CD14-positive monocyte (primary cell): ENCODE measurements around the gene APOB. TPM values are rescaled to one million over a fixed set of nuclear protein-coding genes. Genes with fewer than 3 reads are reported as not detected.

Source experiments
- DNase-seq, 3 donors: peaks; one replicate each; pipeline ENCODE4 v3.0.0-alpha.2; 2011 to 2022
- H2AFZ ChIP-seq: 2 replicates; pipeline ENCODE4 v1.6.0; 2012; ENCODE audit warnings: mild to moderate bottlenecking, low read depth, low read length, inconsistent platforms; ENCODE audit not compliant: insufficient read depth, poor library complexity, severe bottlenecking
- H3K27ac ChIP-seq, 2 donors: 1 replicate in 1 of 2; 2 replicates in 1 of 2; pipeline ENCODE4 v1.5.1; 2012 to 2013; ENCODE audit warnings: low read length in 2 of 2, control low read depth in 1 of 2, inconsistent platforms in 1 of 2, low read depth in 1 of 2, mild to moderate bottlenecking in 1 of 2
- H3K27me3 ChIP-seq, 2 donors: one replicate each; pipeline versions ENCODE4 v1.6.0 to v1.6.1; 2011 to 2013; ENCODE audit warnings: low read length in 2 of 2; ENCODE audit not compliant: control insufficient read depth in 2 of 2, insufficient read depth in 2 of 2
- H3K36me3 ChIP-seq, 2 donors: replicated peaks in 1 of 2; 1 replicate in 1 of 2; 2 replicates in 1 of 2; pipeline versions ENCODE4 v1.5.1 to v1.6.1; 2012 to 2013; ENCODE audit warnings: low read length in 2 of 2, control low read depth in 1 of 2, inconsistent platforms in 1 of 2, mild to moderate bottlenecking in 1 of 2; ENCODE audit not compliant: insufficient read depth in 2 of 2, control insufficient read depth in 1 of 2
- H3K4me1 ChIP-seq, 2 donors: 1 replicate in 1 of 2; 2 replicates in 1 of 2; pipeline versions ENCODE4 v1.5.1 to v1.6.1; 2012 to 2013; ENCODE audit warnings: low read length in 2 of 2, control low read depth in 1 of 2, inconsistent platforms in 1 of 2, mild to moderate bottlenecking in 1 of 2, moderate library complexity in 1 of 2; ENCODE audit not compliant: insufficient read depth in 2 of 2, control insufficient read depth in 1 of 2
- H3K4me2 ChIP-seq: replicated peaks from 2 replicates; pipeline ENCODE3; 2012; ENCODE audit warnings: low read length, moderate library complexity, mild to moderate bottlenecking; ENCODE audit not compliant: poor library complexity, severe bottlenecking; ENCODE audit errors: extremely low read depth
- H3K4me3 ChIP-seq, 3 experiments: fragments of 200-600 bp in 1 of 3; sonication (generic) in 1 of 3; replicated peaks in 1 of 3; 1 replicate in 2 of 3; 2 replicates in 1 of 3; pipeline ENCODE4 v1.5.1; 2011 to 2013; ENCODE audit warnings: low read length in 3 of 3, mild to moderate bottlenecking in 3 of 3, control low read depth in 2 of 3, low read depth in 2 of 3, inconsistent platforms in 1 of 3, moderate library complexity in 1 of 3
- H3K79me2 ChIP-seq: 2 replicates; pipeline ENCODE4 v1.6.0; 2012; ENCODE audit warnings: mild to moderate bottlenecking, control low read depth, inconsistent platforms, low read length, moderate library complexity; ENCODE audit not compliant: insufficient read depth
- H3K9ac ChIP-seq: 2 replicates; pipeline ENCODE4 v1.6.0; 2017; ENCODE audit warnings: low read length, mild to moderate bottlenecking; ENCODE audit not compliant: insufficient read depth, poor library complexity, severe bottlenecking
- H3K9me3 ChIP-seq, 2 donors: replicated peaks in 1 of 2; 1 replicate in 1 of 2; 2 replicates in 1 of 2; pipeline versions ENCODE4 v1.5.1 to v1.6.1; 2012 to 2013; ENCODE audit warnings: low read length in 2 of 2, control low read depth in 1 of 2; ENCODE audit not compliant: control insufficient read depth in 1 of 2, insufficient read depth in 1 of 2
- H4K20me1 ChIP-seq: 2 replicates; pipeline ENCODE4 v1.6.0; 2012; ENCODE audit warnings: mild to moderate bottlenecking, low read length, control low read depth, moderate library complexity; ENCODE audit not compliant: insufficient read depth
- H3K27ac Mint-ChIP-seq, 7 donors: one replicate each; pipeline ENCODE4 v1.8.0; 2020; ENCODE audit warnings: mild to moderate bottlenecking in 7 of 7, mixed read lengths in 7 of 7, moderate library complexity in 6 of 7, inconsistent platforms in 2 of 7
- H3K27me3 Mint-ChIP-seq, 3 donors: one replicate each; pipeline ENCODE4 v1.8.0; 2021 to 2022; ENCODE audit warnings: low read depth in 3 of 3, mild to moderate bottlenecking in 3 of 3, mixed read lengths in 3 of 3, moderate library complexity in 3 of 3, inconsistent platforms in 1 of 3
- H3K36me3 Mint-ChIP-seq, 2 donors: one replicate each; pipeline ENCODE4 v1.8.0; 2020; ENCODE audit warnings: mixed read lengths in 2 of 2, inconsistent platforms in 1 of 2, mild to moderate bottlenecking in 1 of 2
- H3K4me1 Mint-ChIP-seq: one replicate; pipeline ENCODE4 v1.8.0; 2020; ENCODE audit warnings: mild to moderate bottlenecking, mixed read lengths
- H3K4me3 Mint-ChIP-seq, 2 donors: one replicate each; pipeline ENCODE4 v1.8.0; 2020; ENCODE audit warnings: mild to moderate bottlenecking in 2 of 2, mixed read lengths in 2 of 2, moderate library complexity in 1 of 2
- H3K9me3 Mint-ChIP-seq, 7 donors: one replicate each; pipeline ENCODE4 v1.8.0; 2020 to 2022; ENCODE audit warnings: mixed read lengths in 7 of 7, mild to moderate bottlenecking in 6 of 7, moderate library complexity in 6 of 7, inconsistent platforms in 2 of 7
- CTCF ChIP-seq: fragments of 200-600 bp; IDR thresholded peaks from one replicate; pipeline ENCODE4 v1.8.0; 2022; ENCODE audit warnings: antibody characterized with exemption, mild to moderate bottlenecking
- WGBS: methylation state at CpG from one replicate; pipeline ENCODE4 v1.1.5; 2013; ENCODE audit warnings: missing lambda C conversion rate; ENCODE audit not compliant: insufficient coverage; 5-methylcytosine and 5-hydroxymethylcytosine counted together
- intact Hi-C, 2 donors: fragments of 100-400 bp; cut with micrococcal nuclease; formaldehyde crosslinking; loops; one replicate each; pipeline versions ENCODE4 v1.15.0 to v1.15.1; 2023
- polyA plus RNA-seq, 3 donors: library from polyadenylated mRNA; depleted of rRNA in 1 of 3; unstranded in 2 of 3; stranded (reverse) in 1 of 3; fragments of 300-500 nt in 2 of 3; fragments of >200 nt in 1 of 3; fragmentation: Illumina TruSeq in 2 of 3; gene quantifications; 1 replicate in 2 of 3; 2 replicates in 1 of 3; pipeline ENCODE4 v1.2.3, GENCODE V29; 2012 to 2021

APOB gene
- polyA plus RNA-seq, 3 donors = 0.02 TPM; not detected in 2

- no peak for DNase-seq
- Histone ChIP-seq H3K36me3 (no peaks in the 10 kb centered on the region), H2AFZ (no peak overlapping the region), H3K9ac (no peak overlapping the region), H4K20me1 (no peaks in the 10 kb centered on the region), H3K4me3 (no peak overlapping the region), H3K9me3 (no peaks in the 10 kb centered on the region), H3K27me3 (no peaks in the 10 kb centered on the region), H3K4me1 (no peaks in the 10 kb centered on the region), H3K4me2 (no peak overlapping the region), H3K27ac (no peak overlapping the region), H3K79me2 (no peaks in the 10 kb centered on the region)
- peaks cover 0 to 2% (median 0%) of the 10 kb centered on the region in 7 donors for H3K9me3 Mint-ChIP-seq
- no peaks in the 10 kb centered on the region for H3K27me3 Mint-ChIP-seq
- TF ChIP-seq CTCF = no peak
- no peaks in the 10 kb centered on the region for H3K4me1 Mint-ChIP-seq
- WGBS = no CpG with 5 or more reads among the region's 5 CpGs
- no peak overlapping the region for H3K4me3 Mint-ChIP-seq
- H3K36me3 Mint-ChIP-seq = no peaks in the 10 kb centered on the region
- H3K27ac Mint-ChIP-seq = no peak overlapping the region
- intact Hi-C loops = no loop called here
Measured at GRCh38 chr2:20998972-20999905, 44.6 kb downstream of the APOB start.

- Histone ChIP-seq H2AFZ (no peak overlapping the region), H4K20me1 (no peaks in the 10 kb centered on the region), H3K27ac (no peak overlapping the region), H3K27me3 (no peaks in the 10 kb centered on the region), H3K9ac (no peak overlapping the region), H3K4me1 (no peaks in the 10 kb centered on the region), H3K4me3 (no peak overlapping the region), H3K4me2 (no peak overlapping the region), H3K36me3 (no peaks in the 10 kb centered on the region), H3K9me3 (no peaks in the 10 kb centered on the region), H3K79me2 (no peaks in the 10 kb centered on the region)
- Mint-ChIP-seq H3K4me1 (no peaks in the 10 kb centered on the region), H3K4me3 (no peak overlapping the region), H3K9me3 (peaks cover 0 to 2% (median 0%) of the 10 kb centered on the region in 7 donors), H3K36me3 (no peaks in the 10 kb centered on the region), H3K27me3 (peaks cover 0 to 2% (median 0%) of the 10 kb centered on the region in 3 donors), H3K27ac (no peak overlapping the region)
- no peak for TF ChIP-seq CTCF
- intact Hi-C loops = no loop called here
- no peak for DNase-seq
- 66% methylated on average over 2 of the region's 7 CpGs for WGBS
Measured at GRCh38 chr2:20997953-20998722, 45.7 kb downstream of the APOB start.
